ENCODE data around the gene CDH26.

DNA sequence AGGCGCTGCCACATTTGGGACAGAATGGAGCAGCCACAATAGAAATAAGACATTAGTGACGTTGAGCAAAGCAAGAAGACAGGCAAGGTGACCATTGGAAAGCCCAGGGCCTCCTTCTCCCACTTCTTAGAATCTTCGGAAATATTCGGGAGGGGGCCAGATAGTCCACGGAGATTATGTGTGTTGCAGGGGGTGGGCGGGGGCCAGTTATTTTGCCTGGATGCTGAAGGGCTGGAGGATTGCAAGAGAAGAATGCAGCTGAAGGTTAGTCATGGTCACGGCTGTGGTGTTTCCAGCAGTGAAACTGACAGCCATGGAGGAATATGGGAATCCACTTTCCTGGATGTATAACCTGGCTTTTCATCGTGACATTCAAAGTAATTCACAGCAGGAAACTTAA lies 88.6 kb downstream of the CDH26 start:
- TF ChIP-seq GATA2 (IDR thresholded peaks at IDR 0.05; ENCODE audit: low read depth, low read length) (no peak), GATA3 (IDR thresholded peaks at IDR 0.05; ENCODE audit: low read depth, low read length) (no peak)

Data from SH-SY5Y (cell line).